ENCODE measurements around the gene NFKB1.

NFKB1 gene

DNA sequence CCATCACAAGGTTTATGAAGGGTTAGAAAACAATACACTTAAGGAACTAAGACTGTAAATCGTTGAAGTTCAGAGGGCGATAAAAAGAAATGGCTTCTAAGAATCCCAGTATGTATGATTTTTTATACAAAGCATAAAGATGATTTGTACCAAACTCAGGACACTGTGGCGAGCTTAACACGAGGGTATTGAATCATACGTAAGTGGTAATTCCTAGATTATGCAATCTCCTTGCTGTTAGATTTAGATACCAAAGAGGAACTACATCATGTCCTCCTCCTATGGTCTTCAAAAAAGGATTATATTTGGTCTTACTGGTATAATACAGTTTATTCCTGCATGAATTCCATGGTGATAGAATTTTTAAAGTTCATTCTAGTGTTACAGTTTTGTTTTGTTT lies 23.9 kb downstream of the NFKB1 start:
- H3K4me1 ChIP-seq (ENCODE audit: low read length), result peaks cover 90% of the 10 kb centered on the region
- TF ChIP-seq EZH2phosphoT487 (IDR thresholded peaks at IDR 0.05; ENCODE audit: low read depth), result no peak
- TF ChIP-seq, protein P1, sequence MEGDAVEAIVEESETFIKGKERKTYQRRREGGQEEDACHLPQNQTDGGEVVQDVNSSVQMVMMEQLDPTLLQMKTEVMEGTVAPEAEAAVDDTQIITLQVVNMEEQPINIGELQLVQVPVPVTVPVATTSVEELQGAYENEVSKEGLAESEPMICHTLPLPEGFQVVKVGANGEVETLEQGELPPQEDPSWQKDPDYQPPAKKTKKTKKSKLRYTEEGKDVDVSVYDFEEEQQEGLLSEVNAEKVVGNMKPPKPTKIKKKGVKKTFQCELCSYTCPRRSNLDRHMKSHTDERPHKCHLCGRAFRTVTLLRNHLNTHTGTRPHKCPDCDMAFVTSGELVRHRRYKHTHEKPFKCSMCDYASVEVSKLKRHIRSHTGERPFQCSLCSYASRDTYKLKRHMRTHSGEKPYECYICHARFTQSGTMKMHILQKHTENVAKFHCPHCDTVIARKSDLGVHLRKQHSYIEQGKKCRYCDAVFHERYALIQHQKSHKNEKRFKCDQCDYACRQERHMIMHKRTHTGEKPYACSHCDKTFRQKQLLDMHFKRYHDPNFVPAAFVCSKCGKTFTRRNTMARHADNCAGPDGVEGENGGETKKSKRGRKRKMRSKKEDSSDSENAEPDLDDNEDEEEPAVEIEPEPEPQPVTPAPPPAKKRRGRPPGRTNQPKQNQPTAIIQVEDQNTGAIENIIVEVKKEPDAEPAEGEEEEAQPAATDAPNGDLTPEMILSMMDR (IDR thresholded peaks at IDR 0.05; ENCODE audit: low read depth, low read length), result no peak
- H4K20me1 ChIP-seq (ENCODE audit: insufficient read depth, low read length), result peaks cover 94% of the 10 kb centered on the region
- peaks cover 98% of the 10 kb centered on the region for H3K79me2 ChIP-seq (ENCODE audit: low read length)
- H2AFZ ChIP-seq (ENCODE audit: low read depth, low read length), result no peak overlapping the region
- H3K9me3 ChIP-seq (ENCODE audit: insufficient read depth, low read length), result no peaks in the 10 kb centered on the region
- no peak overlapping the region for H3K27ac ChIP-seq (ENCODE audit: low read length)
- H3K4me2 ChIP-seq (ENCODE audit: low read length), result no peak overlapping the region
- no peak overlapping the region for H3K9ac ChIP-seq (ENCODE audit: low read length)
- H3K4me3 ChIP-seq (ENCODE audit: low read length), result no peak overlapping the region
- no peaks in the 10 kb centered on the region for H3K27me3 ChIP-seq (ENCODE audit: low read depth, low read length)
- H3K36me3 ChIP-seq (replicated peaks; ENCODE audit: low read depth, low read length), result peaks cover 15% of the 10 kb centered on the region

DNA sequence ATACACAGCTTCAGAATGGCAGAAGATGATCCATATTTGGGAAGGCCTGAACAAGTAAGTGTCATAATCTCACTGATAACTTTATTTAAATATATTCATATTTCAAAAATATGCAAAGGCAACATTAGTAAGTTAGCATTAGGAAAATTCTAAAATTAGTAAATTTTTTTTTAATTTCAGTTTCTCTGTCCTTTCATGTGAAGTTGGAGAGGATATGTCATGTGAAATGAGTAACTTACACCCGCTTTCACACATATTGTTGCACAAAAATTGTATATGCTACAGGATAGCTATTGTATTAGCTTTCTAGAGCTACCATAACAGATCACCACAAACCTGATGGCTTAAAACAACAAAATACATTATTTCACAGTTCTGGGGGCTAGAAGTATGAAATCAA lies 24.3 kb downstream of the NFKB1 start:
- Histone ChIP-seq H3K4me1 (ENCODE audit: low read length) (peaks cover 90% of the 10 kb centered on the region), H3K36me3 (replicated peaks; ENCODE audit: low read depth, low read length) (peaks cover 19% of the 10 kb centered on the region), H3K9me3 (ENCODE audit: insufficient read depth, low read length) (no peaks in the 10 kb centered on the region), H3K27me3 (ENCODE audit: low read depth, low read length) (no peaks in the 10 kb centered on the region), H3K27ac (ENCODE audit: low read length) (no peak overlapping the region), H3K9ac (ENCODE audit: low read length) (no peak overlapping the region), H2AFZ (ENCODE audit: low read depth, low read length) (no peak overlapping the region), H3K4me2 (ENCODE audit: low read length) (no peak overlapping the region), H3K4me3 (ENCODE audit: low read length) (no peak overlapping the region), H4K20me1 (ENCODE audit: insufficient read depth, low read length) (peaks cover 94% of the 10 kb centered on the region), H3K79me2 (ENCODE audit: low read length) (peaks cover 98% of the 10 kb centered on the region)
- no peak for TF ChIP-seq EZH2phosphoT487 (IDR thresholded peaks at IDR 0.05; ENCODE audit: low read depth)
- TF ChIP-seq, protein P1 (IDR thresholded peaks at IDR 0.05; ENCODE audit: low read depth, low read length), result no peak

DNA sequence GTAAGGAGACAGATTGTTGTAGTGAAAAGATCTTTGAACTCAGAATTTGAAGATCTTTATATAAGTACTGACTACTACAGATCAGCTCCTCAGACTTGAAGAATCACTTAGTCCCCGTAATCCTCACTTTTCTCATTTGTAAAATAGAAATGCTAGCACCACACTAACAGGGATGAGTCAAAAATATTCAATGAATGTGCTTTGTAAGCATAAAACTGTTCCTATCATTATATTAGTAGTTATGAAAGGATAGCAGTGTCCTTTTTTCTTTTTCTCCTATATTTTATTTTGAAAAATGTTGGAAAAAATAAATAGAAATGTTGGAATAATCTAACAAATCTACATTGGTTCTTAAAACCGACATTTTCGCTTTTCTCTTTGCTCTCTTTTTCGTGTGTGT lies 25.4 kb downstream of the NFKB1 start:
- Histone ChIP-seq H3K4me3 (ENCODE audit: low read length) (no peak overlapping the region), H3K79me2 (ENCODE audit: low read length) (peaks cover 98% of the 10 kb centered on the region)

DNA sequence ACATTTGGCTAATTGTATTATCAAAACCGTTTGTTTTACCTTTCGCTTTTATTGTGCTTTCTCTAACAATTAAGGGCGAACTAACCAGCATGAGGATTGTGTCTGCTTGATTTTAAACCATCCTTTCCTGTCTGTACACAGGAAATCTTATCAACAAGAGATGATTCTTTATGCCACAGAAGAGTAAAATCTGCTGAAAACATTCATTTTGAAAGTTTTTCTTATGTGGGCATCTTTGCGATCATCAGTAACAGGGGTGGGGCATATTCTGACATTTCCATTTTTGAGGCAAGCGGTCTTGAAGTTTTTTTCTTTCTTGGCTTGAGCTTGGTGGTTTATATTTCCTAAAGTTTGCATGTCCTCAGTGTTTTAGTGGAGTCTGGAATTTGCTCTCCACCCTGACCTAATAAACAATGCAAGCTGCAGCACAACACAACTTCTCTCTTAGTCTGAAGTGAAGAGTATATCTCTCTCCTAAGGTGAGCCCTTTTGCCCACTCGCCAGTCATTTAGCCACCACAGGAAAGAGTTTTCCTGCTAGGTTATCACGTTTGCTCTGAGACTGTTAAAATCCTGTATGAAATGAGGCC lies 26.6 kb downstream of the NFKB1 start:
- H2AFZ ChIP-seq (ENCODE audit: low read depth, low read length), result no peak overlapping the region
- H3K4me2 ChIP-seq (ENCODE audit: low read length), result peak overlapping the region; percentile 71
- H3K4me3 ChIP-seq (ENCODE audit: low read length), result peak overlapping the region; percentile 33
- no peak overlapping the region for H3K27ac ChIP-seq (ENCODE audit: low read length)
- peaks cover 32% of the 10 kb centered on the region for H3K36me3 ChIP-seq (replicated peaks; ENCODE audit: low read depth, low read length)
- H3K79me2 ChIP-seq (ENCODE audit: low read length), result peaks cover 96% of the 10 kb centered on the region
- H3K9me3 ChIP-seq (ENCODE audit: insufficient read depth, low read length), result no peaks in the 10 kb centered on the region
- no peaks in the 10 kb centered on the region for H3K27me3 ChIP-seq (ENCODE audit: low read depth, low read length)
- peaks cover 70% of the 10 kb centered on the region for H3K4me1 ChIP-seq (ENCODE audit: low read length)
- peaks cover 92% of the 10 kb centered on the region for H4K20me1 ChIP-seq (ENCODE audit: insufficient read depth, low read length)
- TF ChIP-seq, protein P1 (IDR thresholded peaks at IDR 0.05; ENCODE audit: low read depth, low read length), result no peak
- no peak for TF ChIP-seq EZH2phosphoT487 (IDR thresholded peaks at IDR 0.05; ENCODE audit: low read depth)
- H3K9ac ChIP-seq (ENCODE audit: low read length), result no peak overlapping the region

More for the DNA sequence above, 25.4 kb downstream of the NFKB1 start:
- Histone ChIP-seq H3K9ac (ENCODE audit: low read length) (no peak overlapping the region), H3K4me2 (ENCODE audit: low read length) (no peak overlapping the region), H4K20me1 (ENCODE audit: insufficient read depth, low read length) (peaks cover 96% of the 10 kb centered on the region), H3K4me1 (ENCODE audit: low read length) (peaks cover 83% of the 10 kb centered on the region), H3K27ac (ENCODE audit: low read length) (no peak overlapping the region), H3K36me3 (replicated peaks; ENCODE audit: low read depth, low read length) (peaks cover 29% of the 10 kb centered on the region), H3K9me3 (ENCODE audit: insufficient read depth, low read length) (no peaks in the 10 kb centered on the region), H2AFZ (ENCODE audit: low read depth, low read length) (no peak overlapping the region), H3K27me3 (ENCODE audit: low read depth, low read length) (no peaks in the 10 kb centered on the region)
- TF ChIP-seq, protein P1 (IDR thresholded peaks at IDR 0.05; ENCODE audit: low read depth, low read length), result no peak
- TF ChIP-seq EZH2phosphoT487 (IDR thresholded peaks at IDR 0.05; ENCODE audit: low read depth), result no peak
